Measurements from ENCODE around the gene SETD7. TPM values are rescaled to one million over a fixed set of nuclear protein-coding genes. Genes with fewer than 3 reads are reported as not detected.
A peak's percentile ranks its signal among the peaks of the same experiment; 100 is the strongest.

SETD7 gene
- total and polyA plus RNA-seq, 2 donors (not counting 1 experiment from before 2014, with no cell fraction given): 5.1 to 13.0 TPM

DNA sequence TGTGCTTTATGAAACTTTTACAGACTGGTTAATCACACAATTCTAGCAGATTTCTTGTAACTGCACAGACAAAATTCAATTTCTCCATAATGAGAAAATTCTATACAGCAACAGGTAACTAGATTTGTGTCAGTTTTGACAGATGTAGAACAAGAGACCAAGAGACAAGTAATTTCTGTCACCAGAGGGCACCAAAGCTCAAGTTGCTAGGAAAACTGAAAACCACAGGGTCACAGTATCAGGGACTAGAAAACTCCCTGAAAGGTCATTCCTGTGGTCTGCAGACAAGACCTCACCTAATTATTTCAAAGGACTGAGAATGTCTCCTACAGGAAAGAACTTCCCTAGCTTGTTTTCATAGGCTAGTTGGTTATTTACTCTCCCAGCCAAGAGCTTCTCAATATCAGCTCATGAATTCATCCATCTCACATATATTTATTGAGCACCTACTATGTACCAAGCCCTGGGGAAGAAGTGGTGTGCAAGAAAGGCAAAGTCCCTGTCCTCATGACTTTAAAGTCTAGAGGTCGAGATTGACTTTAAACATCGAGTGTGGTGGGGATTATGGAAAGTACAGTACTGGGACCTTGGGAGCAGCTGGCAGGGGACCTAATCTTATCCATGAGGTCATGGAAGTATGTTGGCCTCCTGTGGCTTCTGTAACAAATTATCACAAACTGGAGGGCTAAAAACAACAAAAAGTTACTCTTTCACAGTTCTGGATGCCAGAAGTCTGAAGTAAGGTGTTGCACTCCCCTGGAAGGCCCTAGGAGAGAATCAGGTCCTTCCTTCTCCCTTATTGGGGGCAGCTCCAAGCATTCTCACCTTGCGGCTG lies 47.8 kb upstream of the SETD7 start:
- Mint-ChIP-seq H3K4me3 (no peak overlapping the region), H3K27me3 (peaks cover 14% of the 10 kb centered on the region), H3K9me3 (ENCODE audit: insufficient read depth) (no peaks in the 10 kb centered on the region), H3K4me1 (peaks cover 16% of the 10 kb centered on the region), H3K27ac (no peak overlapping the region)
- DNase-seq (peak; percentile 63), ATAC-seq (ENCODE audit: low read depth) (peak; percentile 39)
- H3K27ac ChIP-seq (ENCODE audit: low read length in 2 of 2): no peak overlapping the region
- 67% methylated on average over 1 of the region's 3 CpGs for WGBS (ENCODE audit: insufficient coverage)
- TF ChIP-seq, protein P1, sequence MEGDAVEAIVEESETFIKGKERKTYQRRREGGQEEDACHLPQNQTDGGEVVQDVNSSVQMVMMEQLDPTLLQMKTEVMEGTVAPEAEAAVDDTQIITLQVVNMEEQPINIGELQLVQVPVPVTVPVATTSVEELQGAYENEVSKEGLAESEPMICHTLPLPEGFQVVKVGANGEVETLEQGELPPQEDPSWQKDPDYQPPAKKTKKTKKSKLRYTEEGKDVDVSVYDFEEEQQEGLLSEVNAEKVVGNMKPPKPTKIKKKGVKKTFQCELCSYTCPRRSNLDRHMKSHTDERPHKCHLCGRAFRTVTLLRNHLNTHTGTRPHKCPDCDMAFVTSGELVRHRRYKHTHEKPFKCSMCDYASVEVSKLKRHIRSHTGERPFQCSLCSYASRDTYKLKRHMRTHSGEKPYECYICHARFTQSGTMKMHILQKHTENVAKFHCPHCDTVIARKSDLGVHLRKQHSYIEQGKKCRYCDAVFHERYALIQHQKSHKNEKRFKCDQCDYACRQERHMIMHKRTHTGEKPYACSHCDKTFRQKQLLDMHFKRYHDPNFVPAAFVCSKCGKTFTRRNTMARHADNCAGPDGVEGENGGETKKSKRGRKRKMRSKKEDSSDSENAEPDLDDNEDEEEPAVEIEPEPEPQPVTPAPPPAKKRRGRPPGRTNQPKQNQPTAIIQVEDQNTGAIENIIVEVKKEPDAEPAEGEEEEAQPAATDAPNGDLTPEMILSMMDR (IDR thresholded peaks at IDR 0.05): peak; percentile 59
- TF ChIP-seq EZH2 (IDR thresholded peaks at IDR 0.05; ENCODE audit: borderline replicate concordance, insufficient read depth, low read depth, low read length, poor library complexity, severe bottlenecking): no peak
- H3K4me3 ChIP-seq (ENCODE audit: control extremely low read depth in 1 of 5, extremely low read depth in 1 of 5, insufficient read depth in 1 of 5, low read depth in 2 of 5, low read length in 4 of 5): no peak overlapping the region
- no peaks in the 10 kb centered on the region for H4K20me1 ChIP-seq (ENCODE audit: control insufficient read depth, insufficient read depth, low read length, poor library complexity, severe bottlenecking)
- H3K27me3 ChIP-seq (replicated peaks in 1 of 4; ENCODE audit: control extremely low read depth in 1 of 4, control insufficient read depth in 3 of 4, insufficient read depth in 4 of 4, low read length in 3 of 4): peaks cover 0 to 2% (median 0%) of the 10 kb centered on the region in 4 experiments
- intact Hi-C loops (cut with micrococcal nuclease): loop anchor here (1.0 to 2.0 kb wide), 3 partner anchors 48 to 723 kb away; no protein-coding TSS in a partner anchor
- CTCF ChIA-PET: interaction anchor here (0.5 to 6.6 kb wide), 30 partner anchors 9 to 1282 kb away, joined by 3 to 74 read pairs (median 3); partner anchors contain the start of gene SETD7
- H2AFZ ChIP-seq (ENCODE audit: insufficient read depth, low read depth, low read length, poor library complexity, severe bottlenecking): no peak overlapping the region
- no peaks in the 10 kb centered on the region for H3K79me2 ChIP-seq (ENCODE audit: control insufficient read depth, insufficient read depth, low read length)
- H3K9ac ChIP-seq (ENCODE audit: low read length): no peak overlapping the region
- no peak overlapping the region for H3K4me2 ChIP-seq (replicated peaks; ENCODE audit: low read depth, low read length, poor library complexity, severe bottlenecking)
- no peaks in the 10 kb centered on the region for H3K9me3 ChIP-seq (ENCODE audit: control extremely low read depth in 1 of 3, control insufficient read depth in 2 of 3, insufficient read depth in 1 of 3, low read length in 2 of 3)
- POLR2A ChIA-PET: no interaction called here
- no peaks in the 10 kb centered on the region for H3K36me3 ChIP-seq (replicated peaks in 1 of 2; ENCODE audit: control extremely low read depth in 1 of 2, control insufficient read depth in 1 of 2, extremely low read depth in 1 of 2, insufficient read depth in 2 of 2, low read length in 1 of 2)
- peaks cover 8 to 10% of the 10 kb centered on the region in 2 donors for H3K4me1 ChIP-seq (ENCODE audit: control insufficient read depth in 2 of 2, insufficient read depth in 2 of 2, low read length in 2 of 2)

Data from B cell (primary cell).